ENCODE results near the gene CADPS2.
"Not testable (repeated sequence)": the region's sequence is repeated elsewhere in the genome, so short reads cannot be mapped to it uniquely, and the experiment has no call there.

CADPS2 gene

DNA sequence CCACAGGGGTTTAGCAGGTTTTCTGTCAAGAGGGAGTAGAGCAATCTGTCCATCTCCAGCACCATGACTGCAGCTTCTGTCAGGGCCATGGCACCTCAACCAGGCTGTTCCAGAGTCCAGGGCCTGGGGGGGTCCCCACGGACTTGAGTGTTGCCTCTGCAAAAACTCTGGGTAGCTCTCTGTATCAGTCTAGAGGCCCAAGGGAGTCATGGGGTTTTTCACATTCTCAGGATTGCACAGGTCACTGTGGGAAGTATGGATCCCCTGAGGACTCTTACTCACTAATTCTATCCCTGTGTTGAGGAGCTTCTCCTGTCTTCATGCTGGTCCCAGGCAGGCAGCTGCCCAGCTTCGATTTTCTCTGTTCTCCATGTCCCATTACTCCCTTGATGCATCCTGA lies 247.8 kb downstream of the CADPS2 start:
- no peak for DNase-seq (ENCODE audit: low read depth)
- TF ChIP-seq, protein P1, sequence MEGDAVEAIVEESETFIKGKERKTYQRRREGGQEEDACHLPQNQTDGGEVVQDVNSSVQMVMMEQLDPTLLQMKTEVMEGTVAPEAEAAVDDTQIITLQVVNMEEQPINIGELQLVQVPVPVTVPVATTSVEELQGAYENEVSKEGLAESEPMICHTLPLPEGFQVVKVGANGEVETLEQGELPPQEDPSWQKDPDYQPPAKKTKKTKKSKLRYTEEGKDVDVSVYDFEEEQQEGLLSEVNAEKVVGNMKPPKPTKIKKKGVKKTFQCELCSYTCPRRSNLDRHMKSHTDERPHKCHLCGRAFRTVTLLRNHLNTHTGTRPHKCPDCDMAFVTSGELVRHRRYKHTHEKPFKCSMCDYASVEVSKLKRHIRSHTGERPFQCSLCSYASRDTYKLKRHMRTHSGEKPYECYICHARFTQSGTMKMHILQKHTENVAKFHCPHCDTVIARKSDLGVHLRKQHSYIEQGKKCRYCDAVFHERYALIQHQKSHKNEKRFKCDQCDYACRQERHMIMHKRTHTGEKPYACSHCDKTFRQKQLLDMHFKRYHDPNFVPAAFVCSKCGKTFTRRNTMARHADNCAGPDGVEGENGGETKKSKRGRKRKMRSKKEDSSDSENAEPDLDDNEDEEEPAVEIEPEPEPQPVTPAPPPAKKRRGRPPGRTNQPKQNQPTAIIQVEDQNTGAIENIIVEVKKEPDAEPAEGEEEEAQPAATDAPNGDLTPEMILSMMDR (conservative IDR thresholded peaks at IDR 0.05; ENCODE audit: low read depth, low read length), result no peak
- no peak overlapping the region for H3K4me3 ChIP-seq (ENCODE audit: low read depth, low read length)

DNA sequence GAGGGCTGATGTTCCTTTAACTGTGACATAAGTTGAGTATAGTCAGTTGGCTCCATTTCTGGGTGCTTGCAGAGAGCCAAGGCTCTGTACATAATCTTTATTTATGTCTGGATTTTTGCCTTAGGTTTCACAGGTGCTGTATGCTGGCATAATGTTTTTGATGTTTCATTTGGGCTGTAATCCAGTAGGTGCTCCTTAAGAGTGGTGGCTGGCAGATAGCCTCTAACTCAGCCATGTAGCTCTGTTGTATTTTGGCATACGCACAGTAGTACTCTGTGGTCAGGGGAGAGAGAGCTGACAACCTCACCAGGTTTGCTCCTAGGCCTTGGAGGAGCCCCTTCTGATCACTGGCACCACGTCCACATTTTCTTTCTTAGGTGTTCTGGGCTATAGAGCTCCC lies 248.5 kb downstream of the CADPS2 start:
- TF ChIP-seq, protein P1 (conservative IDR thresholded peaks at IDR 0.05; ENCODE audit: low read depth, low read length), result no peak
- no peak for DNase-seq (ENCODE audit: low read depth)
- H3K4me3 ChIP-seq (ENCODE audit: low read depth, low read length), result no peak overlapping the region

DNA sequence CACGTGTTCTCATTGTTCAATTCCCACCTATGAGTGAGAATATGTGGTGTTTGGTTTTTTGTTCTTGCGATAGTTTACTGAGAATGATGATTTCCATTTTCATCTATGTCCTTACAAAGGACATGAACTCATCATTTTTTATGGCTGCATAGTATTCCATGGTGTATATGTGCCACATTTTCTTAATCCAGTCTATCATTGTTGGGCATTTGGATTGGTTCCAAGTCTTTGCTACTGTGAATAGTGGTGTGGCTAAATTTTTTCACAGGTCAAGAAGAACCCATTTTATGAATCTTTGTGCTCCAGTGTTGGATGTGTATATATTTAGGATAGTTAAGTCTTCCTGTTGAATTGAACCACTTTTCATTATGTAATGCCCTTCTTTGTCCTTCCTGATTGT lies 250.8 kb downstream of the CADPS2 start:
- not testable (repeated sequence) for DNase-seq (ENCODE audit: low read depth); H3K4me3 ChIP-seq (ENCODE audit: low read depth, low read length)

DNA sequence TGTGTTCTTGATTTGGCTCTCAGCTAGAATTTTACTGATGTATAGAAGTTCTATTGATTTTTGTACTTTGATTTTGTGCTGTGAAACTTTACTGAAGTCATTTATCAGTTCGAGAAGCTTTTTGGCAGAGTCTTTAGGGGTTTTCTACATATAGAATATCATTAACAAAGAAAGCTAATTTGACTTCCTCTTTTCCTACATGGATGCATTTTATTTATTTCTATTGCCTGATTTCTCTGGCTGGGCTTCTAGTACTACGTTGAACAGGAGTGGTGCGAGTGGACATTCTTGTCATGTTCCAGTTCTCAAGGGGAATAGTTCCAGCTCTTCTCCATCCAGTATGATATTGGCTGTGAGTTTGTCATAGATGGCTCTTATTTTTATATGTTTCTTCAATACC lies 252.8 kb downstream of the CADPS2 start:
- DNase-seq (ENCODE audit: low read depth), result no peak
- no peak overlapping the region for H3K4me3 ChIP-seq (ENCODE audit: low read depth, low read length)
- TF ChIP-seq, protein P1 (conservative IDR thresholded peaks at IDR 0.05; ENCODE audit: low read depth, low read length), result no peak

DNA sequence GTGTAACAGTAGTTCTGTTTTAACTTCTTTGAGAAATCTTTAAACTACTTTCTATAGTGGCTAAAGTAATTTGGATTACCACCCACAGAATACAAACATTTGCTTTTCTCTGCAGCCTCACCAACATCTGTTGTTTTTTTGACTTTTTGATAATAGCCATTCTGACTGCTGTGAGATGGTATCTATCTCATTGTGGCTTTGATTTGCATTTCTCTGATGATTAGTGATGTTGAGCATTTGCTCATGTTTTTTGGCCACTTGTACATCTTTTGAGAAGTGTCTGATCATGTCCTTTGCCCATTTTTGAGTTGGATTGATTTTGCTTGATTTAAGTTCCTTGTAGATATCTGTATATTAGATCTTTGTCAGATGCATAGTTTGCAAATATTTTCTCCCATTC lies 254.0 kb downstream of the CADPS2 start:
- no peak for DNase-seq (ENCODE audit: low read depth)
- TF ChIP-seq, protein P1 (conservative IDR thresholded peaks at IDR 0.05; ENCODE audit: low read depth, low read length), result no peak

DNA sequence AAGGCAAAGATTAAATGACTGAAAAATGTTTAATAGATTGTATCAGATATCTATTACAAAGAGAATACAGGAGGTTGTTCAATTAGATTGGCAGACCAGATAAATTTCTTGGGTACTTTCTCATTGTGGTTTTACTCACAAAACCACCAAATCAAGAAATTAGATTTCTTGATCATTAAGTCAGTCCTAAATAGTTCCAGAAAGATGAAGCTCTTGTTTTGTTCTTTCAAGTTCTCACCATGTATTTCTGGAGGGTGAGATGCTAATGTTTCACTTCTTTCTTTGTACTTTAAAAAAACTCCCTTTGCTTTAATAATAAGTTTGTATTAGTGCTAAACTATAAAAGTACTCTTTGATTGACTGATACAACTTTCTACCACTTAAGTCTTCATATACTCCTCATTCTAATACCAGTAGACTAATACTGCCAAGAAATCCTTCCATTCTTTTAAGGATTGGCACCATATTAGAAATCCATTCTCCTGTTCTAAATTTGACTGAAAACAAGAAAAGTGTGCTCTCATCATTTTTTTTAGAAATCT lies 256.8 kb downstream of the CADPS2 start:
- DNase-seq (ENCODE audit: low read depth), result no peak
- TF ChIP-seq, protein P1 (conservative IDR thresholded peaks at IDR 0.05; ENCODE audit: low read depth, low read length), result no peak
- no peak overlapping the region for H3K4me3 ChIP-seq (ENCODE audit: low read depth, low read length)

More for the DNA sequence above, 254.0 kb downstream of the CADPS2 start:
- no peak overlapping the region for H3K4me3 ChIP-seq (ENCODE audit: low read depth, low read length)

DNA sequence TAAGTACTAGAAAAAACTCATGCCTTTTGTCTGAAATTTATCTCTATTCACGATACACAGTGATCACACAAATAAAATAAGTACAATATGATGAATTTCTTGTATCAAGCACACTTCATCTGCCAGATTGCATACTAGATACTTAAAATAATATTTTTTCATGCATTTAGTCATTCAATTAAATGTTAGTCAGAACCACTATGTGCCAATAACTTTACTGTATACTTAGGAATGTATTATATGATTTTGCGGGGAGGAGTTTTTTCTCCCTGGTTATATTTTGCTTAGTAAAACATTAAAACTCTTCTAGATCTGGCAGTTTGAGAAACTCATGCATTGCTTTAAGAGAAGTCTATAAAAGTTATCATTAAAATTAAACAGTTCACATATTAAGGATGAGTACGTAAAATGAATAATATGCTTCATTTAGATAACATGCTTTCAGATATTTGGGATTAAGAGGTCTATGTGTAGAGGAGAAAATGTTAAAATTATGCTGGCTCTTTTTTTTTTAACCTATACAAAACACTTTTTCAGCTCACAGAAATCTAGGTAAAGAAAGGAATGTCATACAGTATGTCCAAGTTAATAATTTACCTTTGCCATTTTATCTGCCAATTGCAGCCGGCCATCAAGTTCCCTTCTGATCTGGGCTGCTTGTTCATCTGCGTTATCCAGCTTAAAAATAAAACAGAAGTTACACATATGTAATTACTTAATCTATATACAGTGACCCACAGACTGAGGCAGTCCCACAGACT lies 257.4 kb downstream of the CADPS2 start:
- DNase-seq (ENCODE audit: low read depth), result no peak
- no peak overlapping the region for H3K4me3 ChIP-seq (ENCODE audit: low read depth, low read length)
- TF ChIP-seq, protein P1 (conservative IDR thresholded peaks at IDR 0.05; ENCODE audit: low read depth, low read length), result no peak
